Measurements from ENCODE around the gene RPS6KA2.

DNA sequence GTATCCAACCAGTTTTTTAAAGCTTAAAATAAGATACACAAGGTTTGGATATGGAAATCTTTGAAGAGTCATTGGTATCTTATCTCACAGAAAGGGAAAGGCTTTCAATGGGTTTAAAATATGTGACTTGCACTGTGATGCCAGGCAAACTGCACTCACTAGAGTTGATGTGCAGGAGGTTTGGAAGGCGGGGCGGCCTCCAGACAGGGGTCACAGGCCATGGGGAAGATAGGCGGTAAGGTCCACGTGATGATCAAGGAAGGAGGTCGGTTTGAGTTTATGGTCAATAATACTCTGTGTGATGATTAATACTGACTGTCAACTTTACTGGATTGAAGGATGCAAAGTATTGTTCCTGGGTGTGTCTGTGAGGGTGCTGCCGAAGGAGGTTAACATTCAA is 31.1 kb downstream of the RPS6KA2 start:
- no peak for TF ChIP-seq POLR2A (IDR thresholded peaks at IDR 0.05)
- TF ChIP-seq, protein P1, sequence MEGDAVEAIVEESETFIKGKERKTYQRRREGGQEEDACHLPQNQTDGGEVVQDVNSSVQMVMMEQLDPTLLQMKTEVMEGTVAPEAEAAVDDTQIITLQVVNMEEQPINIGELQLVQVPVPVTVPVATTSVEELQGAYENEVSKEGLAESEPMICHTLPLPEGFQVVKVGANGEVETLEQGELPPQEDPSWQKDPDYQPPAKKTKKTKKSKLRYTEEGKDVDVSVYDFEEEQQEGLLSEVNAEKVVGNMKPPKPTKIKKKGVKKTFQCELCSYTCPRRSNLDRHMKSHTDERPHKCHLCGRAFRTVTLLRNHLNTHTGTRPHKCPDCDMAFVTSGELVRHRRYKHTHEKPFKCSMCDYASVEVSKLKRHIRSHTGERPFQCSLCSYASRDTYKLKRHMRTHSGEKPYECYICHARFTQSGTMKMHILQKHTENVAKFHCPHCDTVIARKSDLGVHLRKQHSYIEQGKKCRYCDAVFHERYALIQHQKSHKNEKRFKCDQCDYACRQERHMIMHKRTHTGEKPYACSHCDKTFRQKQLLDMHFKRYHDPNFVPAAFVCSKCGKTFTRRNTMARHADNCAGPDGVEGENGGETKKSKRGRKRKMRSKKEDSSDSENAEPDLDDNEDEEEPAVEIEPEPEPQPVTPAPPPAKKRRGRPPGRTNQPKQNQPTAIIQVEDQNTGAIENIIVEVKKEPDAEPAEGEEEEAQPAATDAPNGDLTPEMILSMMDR (IDR thresholded peaks at IDR 0.05) = no peak
- TF ChIP-seq EP300 (IDR thresholded peaks at IDR 0.05) = no peak
